GM21360 (cell line): ENCODE results near the gene LAIR2.

Source experiments
- ATAC-seq: cut with Tn5 transposase; IDR thresholded peaks from one replicate; pipeline ENCODE4 v1.9.1; 2021; ENCODE audit warnings: mild to moderate bottlenecking, moderate library complexity; ENCODE audit not compliant: unreplicated experiment

The LAIR2 gene

DNA sequence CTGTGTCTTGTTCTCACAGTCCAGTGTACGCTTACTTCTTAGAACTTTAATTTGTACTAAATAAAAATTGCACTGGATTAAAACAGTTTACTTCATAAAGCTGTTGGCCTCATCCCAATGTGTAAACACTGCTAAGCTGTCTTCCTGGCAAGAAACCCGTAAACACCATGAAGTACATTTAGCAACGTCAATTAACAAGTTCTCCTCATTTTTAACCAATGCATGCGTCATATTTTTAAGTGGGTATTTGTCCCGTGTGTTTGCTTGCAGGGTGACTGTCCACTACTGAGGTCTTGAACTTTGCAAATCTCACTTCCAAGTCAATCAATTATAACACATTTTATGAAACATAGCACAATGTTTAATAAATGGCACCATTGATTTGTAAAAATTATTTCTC, 28.2 kb downstream of the LAIR2 start:
- no peak for ATAC-seq

DNA sequence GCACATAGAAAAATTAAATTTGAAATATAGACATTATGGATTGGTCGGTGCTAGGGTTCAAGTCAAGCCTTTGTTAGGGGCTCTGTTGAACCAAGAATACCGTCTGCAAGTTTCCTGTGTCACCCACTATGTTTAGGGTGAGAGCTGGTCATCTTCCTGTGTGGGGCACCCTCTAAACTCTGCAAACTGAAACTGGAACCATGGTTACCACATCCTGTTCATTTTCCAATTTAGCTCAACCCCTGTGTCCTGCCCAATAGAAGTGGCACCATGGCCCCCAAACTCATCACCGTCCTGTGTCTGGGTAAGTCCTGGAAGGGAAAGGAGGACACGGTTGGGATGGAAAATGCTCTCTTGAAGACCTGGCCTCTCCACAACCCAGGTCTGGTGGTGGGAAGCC, 29.9 kb downstream of the LAIR2 start:
- ATAC-seq, result no peak

DNA sequence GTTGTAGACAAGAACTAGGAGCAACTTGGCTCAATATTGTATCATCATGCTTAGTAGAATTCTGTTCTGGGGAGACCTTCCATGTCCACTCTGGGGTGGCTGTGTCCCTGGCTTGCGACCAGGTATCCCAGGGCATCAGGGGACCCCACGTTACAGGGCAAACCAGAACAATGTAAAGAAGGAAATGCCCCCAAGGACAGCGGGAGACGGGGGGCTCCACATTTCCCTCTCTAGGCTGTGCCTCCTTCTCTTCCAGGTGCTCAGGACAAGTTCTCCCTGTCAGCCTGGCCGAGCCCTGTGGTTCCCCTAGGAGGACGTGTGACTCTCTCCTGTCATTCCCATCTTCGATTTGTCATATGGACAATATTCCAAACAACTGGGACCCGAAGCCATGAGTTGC, 30.8 kb downstream of the LAIR2 start:
- no peak for ATAC-seq

DNA sequence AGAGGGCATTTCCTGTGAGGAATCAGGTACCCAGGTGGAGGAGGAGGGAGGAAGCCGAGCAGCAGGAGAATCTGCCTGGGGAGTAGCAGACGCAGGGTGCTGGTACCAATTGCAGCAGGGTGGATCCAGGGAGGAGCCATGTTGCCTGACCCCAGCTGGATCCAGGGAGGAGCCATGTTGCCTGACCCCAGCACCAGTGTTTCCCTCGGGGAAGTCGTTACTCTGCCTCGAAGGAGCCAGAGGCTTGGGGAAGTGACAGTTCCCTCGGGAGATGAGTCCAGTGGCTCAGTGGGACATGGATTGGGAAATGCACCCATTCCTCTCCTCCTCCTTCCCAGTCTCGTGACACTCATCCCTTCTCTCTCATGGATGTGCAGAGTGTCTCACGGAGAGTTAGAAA, 31.5 kb downstream of the LAIR2 start:
- no peak for ATAC-seq

DNA sequence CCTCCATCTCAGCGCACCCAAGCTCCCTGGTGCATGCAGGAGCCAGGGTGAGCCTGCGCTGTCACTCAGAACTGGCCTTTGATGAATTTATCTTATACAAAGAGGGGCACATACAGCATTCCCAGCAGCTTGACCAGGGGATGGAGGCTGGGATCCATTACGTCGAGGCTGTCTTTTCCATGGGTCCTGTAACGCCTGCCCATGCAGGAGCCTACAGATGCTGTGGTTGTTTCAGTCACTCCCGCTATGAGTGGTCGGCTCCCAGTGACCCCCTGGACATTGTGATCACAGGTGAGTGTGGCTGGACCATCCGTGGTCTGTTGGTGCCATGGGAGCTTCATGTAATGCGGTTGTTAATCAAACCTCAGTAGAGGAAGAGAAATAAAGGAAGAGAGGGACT, 33.0 kb downstream of the LAIR2 start:
- ATAC-seq, result no peak

DNA sequence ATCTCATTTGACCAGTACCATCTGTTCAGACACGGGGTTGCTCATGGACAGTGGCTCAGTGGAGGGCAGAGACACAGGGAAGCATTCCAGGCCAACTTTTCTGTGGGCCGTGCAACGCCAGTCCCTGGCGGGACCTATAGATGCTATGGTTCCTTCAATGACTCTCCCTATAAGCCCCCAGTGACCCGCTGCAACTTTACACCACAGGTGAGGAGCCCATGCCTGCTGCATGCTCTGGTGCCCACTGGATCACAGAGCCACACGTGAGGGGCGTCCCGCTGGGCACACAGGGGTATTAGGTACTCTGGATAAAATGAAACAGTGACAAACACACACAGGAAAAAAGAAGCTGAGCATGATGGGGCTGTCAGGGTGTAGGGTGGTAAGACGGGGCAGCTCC, 34.3 kb downstream of the LAIR2 start:
- no peak for ATAC-seq

DNA sequence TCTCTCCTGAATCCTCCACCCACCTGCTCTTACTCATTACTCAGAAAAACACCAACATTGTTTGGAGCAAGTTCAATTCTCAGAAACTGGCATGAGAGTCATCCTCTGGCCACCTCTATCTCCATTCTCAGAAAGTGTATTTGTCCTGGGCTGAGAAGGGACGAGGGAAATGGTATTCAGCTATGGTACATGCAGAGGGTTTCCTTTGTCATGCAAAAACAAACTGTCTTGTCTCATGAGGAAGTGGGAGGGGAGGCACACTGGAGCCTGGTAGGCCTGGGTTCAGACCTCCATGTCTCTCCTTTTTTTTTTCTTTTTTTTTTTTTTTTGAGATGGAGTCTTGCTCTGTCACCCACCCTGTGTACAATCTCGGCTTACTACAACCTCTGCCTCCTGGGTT, 39.1 kb downstream of the LAIR2 start:
- no peak for ATAC-seq

DNA sequence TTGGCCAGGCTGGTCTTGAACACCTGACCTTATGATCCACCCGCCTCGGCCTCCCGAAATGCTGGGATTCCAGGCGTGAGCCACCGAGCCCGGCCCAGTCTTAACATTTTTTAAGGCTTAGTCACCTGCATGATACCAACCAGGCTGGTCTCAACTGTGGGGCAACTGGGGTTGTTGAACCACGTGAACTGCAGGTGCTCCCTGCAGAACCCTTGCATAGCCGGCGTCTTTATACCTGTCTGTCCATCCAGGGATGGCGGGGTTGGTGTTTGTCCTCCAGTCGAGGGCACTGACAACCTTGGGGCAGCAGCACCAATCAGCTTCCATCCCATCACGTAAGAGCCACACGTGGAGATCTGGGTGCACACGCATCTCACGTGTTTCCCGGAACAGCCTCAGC, 46.2 kb downstream of the LAIR2 start:
- ATAC-seq, result no peak

DNA sequence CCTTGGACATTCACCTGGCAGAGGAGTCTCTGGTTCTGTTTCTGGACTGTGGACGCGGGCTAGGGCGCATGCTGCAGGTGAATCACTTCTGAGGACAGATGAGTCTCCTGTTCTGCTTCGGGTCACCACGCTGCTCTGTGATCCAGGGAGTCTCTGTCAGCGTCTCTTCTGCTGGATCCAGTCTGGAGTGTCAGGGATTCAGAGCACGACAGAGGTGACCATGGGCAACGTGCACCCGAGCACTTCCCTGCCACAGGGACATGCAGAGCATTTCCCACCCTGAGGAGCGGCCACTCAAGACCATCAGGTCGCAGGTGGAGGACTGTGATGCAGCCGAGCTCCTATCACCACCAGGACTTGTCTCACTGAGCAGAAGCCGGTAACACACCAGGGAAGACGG, 46.6 kb downstream of the LAIR2 start:
- no peak for ATAC-seq

DNA sequence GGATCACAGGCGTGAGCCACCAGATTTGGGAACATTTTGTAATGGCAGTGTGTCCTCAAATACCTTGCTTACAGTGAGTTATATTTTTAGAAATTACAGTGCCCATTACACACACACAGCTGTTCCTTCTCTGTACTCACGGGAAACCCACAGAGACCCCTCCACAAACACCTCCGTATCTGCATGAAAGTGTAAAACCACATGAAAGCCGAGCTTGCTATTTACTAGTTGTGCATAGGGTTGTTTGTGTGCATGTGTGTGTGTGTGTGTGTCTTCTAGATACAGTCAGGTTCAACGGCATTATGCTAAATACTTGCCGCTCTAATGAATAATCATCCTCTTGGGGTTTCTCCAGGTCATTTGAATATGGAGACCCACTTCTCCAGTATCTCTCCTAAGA, 48.7 kb downstream of the LAIR2 start:
- no peak for ATAC-seq

DNA sequence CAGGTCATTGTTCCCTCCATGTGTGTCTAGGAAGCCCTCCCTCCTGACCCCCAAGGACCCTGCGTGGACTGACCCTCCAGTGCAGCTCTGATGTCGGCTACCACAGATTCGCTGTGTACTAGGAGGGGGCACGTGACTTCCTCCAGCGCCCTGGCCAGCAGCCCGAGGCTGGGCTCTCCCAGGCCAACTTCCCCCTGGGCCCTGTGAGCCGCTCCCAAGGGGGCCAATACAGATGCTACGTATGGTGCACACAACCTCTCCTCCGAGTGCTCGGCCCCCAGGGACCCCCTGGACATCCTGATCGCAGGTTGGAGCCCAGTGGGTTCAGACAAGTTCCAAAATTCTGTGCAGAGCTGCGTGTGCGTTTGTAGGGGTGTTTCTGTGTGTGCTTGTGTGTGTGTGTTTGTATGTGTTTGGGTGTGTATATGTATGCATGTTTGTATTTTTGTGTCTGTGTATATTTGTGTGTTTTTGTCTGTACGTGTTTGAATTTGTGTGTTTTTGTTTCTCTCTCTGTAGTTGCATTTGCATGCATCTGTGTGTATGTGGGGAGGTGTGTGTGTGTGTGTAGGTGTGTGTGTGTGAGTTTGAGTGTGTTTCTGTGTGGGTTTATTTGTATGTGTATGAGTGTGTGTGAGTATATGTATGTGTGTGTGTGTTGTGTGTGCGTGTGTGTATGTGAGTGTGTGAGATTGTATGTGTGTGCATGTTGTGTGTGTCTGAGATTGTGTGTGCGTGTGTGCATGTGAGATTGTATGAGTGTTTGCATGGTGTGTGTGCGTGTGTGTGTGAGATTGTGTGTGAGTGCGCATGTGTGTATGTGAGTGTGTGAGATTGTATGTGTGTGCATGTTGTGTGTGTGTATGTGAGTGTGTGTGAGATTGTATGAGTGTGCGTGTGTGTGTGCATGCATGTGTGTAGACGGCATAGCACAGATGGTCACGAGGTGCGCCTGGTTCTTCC, 49.6 kb downstream of the LAIR2 start:
- ATAC-seq, result no peak

DNA sequence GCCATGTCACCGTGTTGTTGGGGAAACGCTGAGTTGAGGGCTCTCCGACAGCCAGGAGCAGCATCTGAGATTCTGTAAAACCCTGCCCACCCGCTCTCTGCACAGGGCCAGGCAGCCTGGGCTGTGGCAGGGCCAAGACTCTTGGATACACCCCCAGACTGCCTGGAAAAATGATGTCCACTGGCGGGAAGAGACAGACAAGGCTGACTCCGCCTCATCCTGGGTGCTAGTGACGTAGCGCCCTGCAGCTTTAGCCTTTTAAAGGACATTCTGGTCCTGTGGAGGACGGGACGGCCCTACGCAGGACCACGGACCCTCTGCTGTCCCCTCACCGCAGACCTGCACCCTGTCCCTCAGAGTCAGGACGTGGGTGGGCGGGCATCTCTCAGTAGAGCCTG, 50.3 kb downstream of the LAIR2 start:
- ATAC-seq, result no peak

DNA sequence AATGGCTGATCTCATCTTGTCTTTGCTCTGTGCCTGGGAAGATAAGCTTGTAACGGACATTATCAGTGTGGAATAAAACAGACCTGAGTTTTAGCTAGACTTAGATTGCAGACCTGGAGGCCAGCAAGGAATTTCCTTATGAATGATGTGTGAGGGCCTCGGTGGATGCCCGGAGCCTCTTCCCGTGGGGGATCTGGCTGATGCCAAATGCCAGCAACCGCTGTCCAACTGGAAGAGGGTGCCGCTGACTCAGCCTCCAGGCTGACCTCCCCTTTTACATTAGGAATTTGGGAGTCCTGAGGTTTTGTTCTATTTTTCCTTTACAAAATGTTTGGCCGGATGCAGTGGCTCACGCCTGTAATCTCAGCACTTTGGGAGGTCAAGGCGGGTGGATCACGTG, 51.4 kb downstream of the LAIR2 start:
- no peak for ATAC-seq

DNA sequence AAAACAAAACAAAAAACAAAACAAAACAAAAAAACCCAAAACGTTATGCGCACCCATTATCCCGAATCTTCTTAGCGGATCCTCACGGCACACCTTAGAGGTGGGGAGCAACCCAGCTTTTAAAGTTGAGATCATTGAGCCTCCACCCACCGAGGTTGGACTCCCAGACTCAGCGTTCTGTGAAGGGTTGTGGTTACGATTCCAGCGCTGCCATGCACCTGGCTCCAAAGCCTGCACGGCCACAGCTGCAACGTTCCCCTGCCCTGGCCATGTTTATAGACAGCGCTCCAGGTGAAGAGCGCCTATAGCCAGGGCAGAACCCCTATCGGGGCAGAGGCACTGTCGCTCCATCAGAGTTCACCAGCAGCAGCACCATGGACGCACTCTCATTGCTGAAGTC, 52.3 kb downstream of the LAIR2 start:
- no peak for ATAC-seq

DNA sequence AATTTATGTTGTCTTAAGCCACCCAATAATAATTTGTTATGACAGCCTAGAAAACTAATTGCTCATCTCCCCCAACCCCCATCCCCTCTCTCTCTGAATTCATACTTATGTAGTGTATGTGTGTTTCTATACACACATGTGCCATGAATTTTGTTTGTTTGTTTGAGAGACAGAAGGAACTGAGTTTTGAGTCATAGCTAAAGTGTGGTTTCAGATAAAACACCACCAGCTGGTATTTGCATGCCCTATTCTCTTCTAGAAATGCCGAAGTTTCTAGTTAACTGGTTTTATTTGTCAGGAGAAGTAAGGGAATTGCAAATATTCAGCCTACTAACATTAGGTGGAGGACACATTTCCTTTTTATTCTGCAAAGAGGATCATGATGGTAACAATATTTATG, 53.6 kb downstream of the LAIR2 start:
- no peak for ATAC-seq

DNA sequence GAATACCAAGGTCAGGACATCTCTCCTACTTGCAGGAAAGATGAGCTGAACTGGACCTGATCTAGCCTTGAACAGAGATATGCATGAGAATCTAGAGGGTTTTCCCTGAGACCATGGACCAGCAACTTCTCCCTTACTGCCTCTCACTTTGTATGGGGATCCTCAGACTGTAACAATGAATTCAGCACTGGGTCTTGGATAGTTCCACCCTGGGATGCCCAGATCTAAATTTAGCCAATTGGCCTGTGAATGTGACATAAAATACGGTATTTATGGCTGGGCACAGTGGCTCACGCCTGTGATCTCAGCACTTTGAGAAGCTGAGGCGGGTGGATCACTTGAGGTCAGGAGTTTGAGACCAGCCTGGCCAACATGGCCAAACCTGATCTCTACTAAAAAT, 55.7 kb downstream of the LAIR2 start:
- no peak for ATAC-seq
